ENCODE measurements around the gene XRCC5. TPM values are rescaled to one million over a fixed set of nuclear protein-coding genes. Genes with fewer than 3 reads are reported as not detected.

XRCC5 gene
- total and polyA plus RNA-seq, 2 of the 8 experiments (the other 6 are each of a cell fraction or from before 2014, with no cell fraction given) = 308 to 644 TPM

- Histone ChIP-seq H3K14ac (ENCODE audit: insufficient read length) (no peak overlapping the region), H3K4ac (replicated peaks; ENCODE audit: insufficient read length, low read depth, low read length) (no peak overlapping the region), H3K9me3 (ENCODE audit: insufficient read depth in 2 of 2, low read depth in 1 of 2, low read length in 1 of 2) (peaks cover 0 to 3% of the 10 kb centered on the region in 2 experiments; a peak in 1 of 4 replicates), H4K5ac (ENCODE audit: insufficient read length, low read depth, low read length) (no peak overlapping the region), H3K4me2 (ENCODE audit: insufficient read depth in 1 of 2, low read depth in 2 of 2, low read length in 2 of 2) (no peak overlapping the region), H3K4me3 (ENCODE audit: extremely low read depth in 1 of 4, insufficient read depth in 2 of 4, low read depth in 3 of 4, low read length in 4 of 4) (no peak overlapping the region), H3K79me1 (ENCODE audit: low read depth, low read length) (no peaks in the 10 kb centered on the region), H2BK20ac (ENCODE audit: low read length) (no peak overlapping the region), H2AFZ (ENCODE audit: low read length) (no peak overlapping the region), H3K36me3 (ENCODE audit: control insufficient read depth in 2 of 4, insufficient read depth in 4 of 4, low read length in 3 of 4) (no peaks in the 10 kb centered on the region), H2BK15ac (ENCODE audit: low read length) (no peak overlapping the region), H2BK120ac (replicated peaks; ENCODE audit: low read depth, low read length) (no peak overlapping the region), H4K20me1 (replicated peaks in 1 of 2; ENCODE audit: control insufficient read depth in 1 of 2, insufficient read depth in 2 of 2, low read length in 2 of 2) (no peaks in the 10 kb centered on the region), H4K8ac (ENCODE audit: extremely low read depth, insufficient read depth, low read length) (no peak overlapping the region), H3K23me2 (ENCODE audit: low read depth, low read length) (no peaks in the 10 kb centered on the region), H4K91ac (replicated peaks; ENCODE audit: insufficient read length, low read length) (no peak overlapping the region), H3K27ac (ENCODE audit: low read depth, low read length) (no peak overlapping the region), H3K23ac (ENCODE audit: insufficient read length) (no peak overlapping the region), H3K79me2 (ENCODE audit: control insufficient read depth in 1 of 2, insufficient read depth in 2 of 2, low read length in 2 of 2) (no peaks in the 10 kb centered on the region), H3K56ac (replicated peaks; ENCODE audit: insufficient read length, low read depth, low read length) (no peak overlapping the region), H3K4me1 (replicated peaks in 1 of 4; ENCODE audit: control insufficient read depth in 3 of 4, insufficient read depth in 4 of 4, low read length in 3 of 4) (no peaks in the 10 kb centered on the region), H3K18ac (ENCODE audit: extremely low read depth, low read length) (no peak overlapping the region), H2BK12ac (ENCODE audit: low read depth, low read length) (no peak overlapping the region), H3K9ac (replicated peaks in 1 of 4; ENCODE audit: extremely low read depth in 1 of 4, low read depth in 3 of 4, low read length in 3 of 4) (no peak overlapping the region), H3K27me3 (replicated peaks in 1 of 4; ENCODE audit: control insufficient read depth in 3 of 4, extremely low read depth in 1 of 4, insufficient read depth in 3 of 4, low read length in 3 of 4) (no peaks in the 10 kb centered on the region), H2BK5ac (ENCODE audit: low read depth, low read length) (no peak overlapping the region), H2AK5ac (ENCODE audit: low read depth, low read length) (no peak overlapping the region)
- DNase-seq (ENCODE audit: low read depth in 1 of 2, low spot score in 2 of 2) = no peak
- CTCF ChIA-PET (ENCODE audit: partially characterized antibody) = interaction anchor here (3.0 kb wide), 1 partner anchor 9 kb away, joined by 12 read pairs; no protein-coding TSS in a partner anchor
- FAIRE-seq = no peak
- no peak for TF ChIP-seq PHF8 (conservative IDR thresholded peaks at IDR 0.05; ENCODE audit: low read depth, low read length)
- TF ChIP-seq JUN (IDR thresholded peaks at IDR 0.05; ENCODE audit: low read depth, low read length) = no peak
- TF ChIP-seq NANOG (IDR thresholded peaks at IDR 0.05; ENCODE audit: insufficient read depth, low read depth, low read length, poor library complexity, severe bottlenecking) = no peak
- TF ChIP-seq, protein P1, sequence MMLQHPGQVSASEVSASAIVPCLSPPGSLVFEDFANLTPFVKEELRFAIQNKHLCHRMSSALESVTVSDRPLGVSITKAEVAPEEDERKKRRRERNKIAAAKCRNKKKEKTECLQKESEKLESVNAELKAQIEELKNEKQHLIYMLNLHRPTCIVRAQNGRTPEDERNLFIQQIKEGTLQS (IDR thresholded peaks at IDR 0.05; ENCODE audit: insufficient read depth, low read depth, low read length) = no peak
- no peak for TF ChIP-seq KDM4A (IDR thresholded peaks at IDR 0.05; ENCODE audit: low read depth, low read length, severe bottlenecking)
- no peak for TF ChIP-seq POU5F1 (IDR thresholded peaks at IDR 0.05; ENCODE audit: low read depth, low read length)
- no peak for TF ChIP-seq RAD21 (IDR thresholded peaks at IDR 0.05 in 1 of 2, conservative IDR thresholded peaks at IDR 0.05 in 1 of 2; ENCODE audit: low read depth in 2 of 2, low read length in 2 of 2)
- no peak for TF ChIP-seq CTBP2 (IDR thresholded peaks at IDR 0.05; ENCODE audit: borderline replicate concordance, insufficient read depth, insufficient read length, low read length)
- TF ChIP-seq SP1 (IDR thresholded peaks at IDR 0.05; ENCODE audit: low read depth, low read length) = no peak
- no peak for TF ChIP-seq ATF2 (IDR thresholded peaks at IDR 0.05; ENCODE audit: low read length)
- POLR2A ChIA-PET (ENCODE audit: partially characterized antibody) = no interaction called here
- WGBS, 2 experiments (ENCODE audit: extremely low coverage in 1 of 2, insufficient coverage in 1 of 2, insufficient read length in 1 of 2, insufficient replicate concordance in 2 of 2, low coverage in 1 of 2, low lambda C conversion rate in 2 of 2, missing lambda C conversion rate in 1 of 2) = 0% methylated on average over 1 of the region's 1 CpG; no CpG with 5 or more reads in 1 of the 2 experiments
Observed at GRCh38 chr2:216231867-216232266, 122.7 kb downstream of the XRCC5 start.

All from H1 (cell line).